ENCODE data around the gene ABCF3.

DNA sequence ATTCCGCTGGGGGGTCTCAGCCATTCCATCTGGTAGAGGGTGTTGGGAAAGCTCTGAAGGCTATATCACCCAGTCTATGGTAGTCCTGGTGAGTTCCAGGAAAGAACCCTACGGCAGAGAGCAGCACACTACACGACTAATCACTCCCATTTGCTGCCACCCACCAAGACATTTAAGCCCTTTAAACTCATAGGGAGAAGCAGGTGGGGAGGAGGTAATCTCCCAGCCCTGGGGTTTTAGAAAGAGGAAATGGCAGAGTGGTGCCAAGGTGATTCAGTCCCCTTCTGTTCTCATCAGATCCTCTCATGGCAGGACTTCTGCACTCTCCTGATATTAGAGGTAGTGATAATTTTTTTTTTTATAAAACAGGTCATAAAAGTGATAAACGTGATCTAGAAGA, 32.8 kb downstream of the ABCF3 start:
- TF ChIP-seq, protein P1, sequence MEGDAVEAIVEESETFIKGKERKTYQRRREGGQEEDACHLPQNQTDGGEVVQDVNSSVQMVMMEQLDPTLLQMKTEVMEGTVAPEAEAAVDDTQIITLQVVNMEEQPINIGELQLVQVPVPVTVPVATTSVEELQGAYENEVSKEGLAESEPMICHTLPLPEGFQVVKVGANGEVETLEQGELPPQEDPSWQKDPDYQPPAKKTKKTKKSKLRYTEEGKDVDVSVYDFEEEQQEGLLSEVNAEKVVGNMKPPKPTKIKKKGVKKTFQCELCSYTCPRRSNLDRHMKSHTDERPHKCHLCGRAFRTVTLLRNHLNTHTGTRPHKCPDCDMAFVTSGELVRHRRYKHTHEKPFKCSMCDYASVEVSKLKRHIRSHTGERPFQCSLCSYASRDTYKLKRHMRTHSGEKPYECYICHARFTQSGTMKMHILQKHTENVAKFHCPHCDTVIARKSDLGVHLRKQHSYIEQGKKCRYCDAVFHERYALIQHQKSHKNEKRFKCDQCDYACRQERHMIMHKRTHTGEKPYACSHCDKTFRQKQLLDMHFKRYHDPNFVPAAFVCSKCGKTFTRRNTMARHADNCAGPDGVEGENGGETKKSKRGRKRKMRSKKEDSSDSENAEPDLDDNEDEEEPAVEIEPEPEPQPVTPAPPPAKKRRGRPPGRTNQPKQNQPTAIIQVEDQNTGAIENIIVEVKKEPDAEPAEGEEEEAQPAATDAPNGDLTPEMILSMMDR (IDR thresholded peaks at IDR 0.05; ENCODE audit: poor library complexity) = no peak
- TF ChIP-seq EZH2 (IDR thresholded peaks at IDR 0.05; ENCODE audit: borderline replicate concordance) = no peak
